ENCODE results near the gene UBQLN1. TPM values are rescaled to one million over a fixed set of nuclear protein-coding genes. Genes with fewer than 3 reads are reported as not detected.
A peak's percentile ranks its signal among the peaks of the same experiment; 100 is the strongest.
"Not testable (repeated sequence)": the region's sequence is repeated elsewhere in the genome, so short reads cannot be mapped to it uniquely, and the experiment has no call there.

Gene UBQLN1
- total and polyA plus RNA-seq, 2 donors from 2014 or later, result 45.6 to 95.3 TPM

GRCh38 chr9:83744206-83744605, 36.4 kb upstream of the UBQLN1 start:
- Histone ChIP-seq H3K27ac (ENCODE audit: low read depth in 2 of 2, low read length in 2 of 2) (no peak overlapping the region), H3K9ac (ENCODE audit: low read length in 3 of 3) (no peak overlapping the region), H3K4me1 (ENCODE audit: control insufficient read depth in 2 of 3, insufficient read depth in 2 of 3, low read depth in 1 of 3, low read length in 3 of 3) (no peaks in the 10 kb centered on the region), H3K4me3 (ENCODE audit: low read length in 3 of 3) (no peak overlapping the region), H3K9me3 (ENCODE audit: control insufficient read depth in 2 of 3, insufficient read depth in 1 of 3, low read length in 3 of 3) (no peaks in the 10 kb centered on the region), H3K36me3 (ENCODE audit: control insufficient read depth in 2 of 3, insufficient read depth in 3 of 3, low read length in 3 of 3) (peaks cover 0 to 2% (median 0%) of the 10 kb centered on the region in 3 donors), H3K27me3 (ENCODE audit: control insufficient read depth, insufficient read depth, low read length) (no peaks in the 10 kb centered on the region)
- intact Hi-C loops (cut with DNase I), result no loop called here
- FAIRE-seq (no peak), DNase-seq (peak in 1 of 5 donors; percentile 1)
- no peak for TF ChIP-seq CTCF (IDR thresholded peaks at IDR 0.05; ENCODE audit: borderline replicate concordance, extremely low read depth, insufficient read depth)

- Histone ChIP-seq H3K36me3 (ENCODE audit: control insufficient read depth in 2 of 3, insufficient read depth in 3 of 3, low read length in 3 of 3) (no peaks in the 10 kb centered on the region), H3K27me3 (ENCODE audit: control insufficient read depth, insufficient read depth, low read length) (no peaks in the 10 kb centered on the region), H3K9ac (ENCODE audit: low read length in 3 of 3) (no peak overlapping the region), H3K4me3 (ENCODE audit: low read length in 3 of 3) (no peak overlapping the region), H3K4me1 (ENCODE audit: control insufficient read depth in 2 of 3, insufficient read depth in 2 of 3, low read depth in 1 of 3, low read length in 3 of 3) (no peaks in the 10 kb centered on the region), H3K9me3 (ENCODE audit: control insufficient read depth in 2 of 3, insufficient read depth in 1 of 3, low read length in 3 of 3) (no peaks in the 10 kb centered on the region), H3K27ac (ENCODE audit: low read depth in 2 of 2, low read length in 2 of 2) (no peak overlapping the region)
- FAIRE-seq (no peak), DNase-seq (no peak)
- no peak for TF ChIP-seq CTCF (IDR thresholded peaks at IDR 0.05; ENCODE audit: borderline replicate concordance, extremely low read depth, insufficient read depth)
- intact Hi-C loops (cut with DNase I), result no loop called here
These were observed 26.0 kb upstream of the UBQLN1 start for GRCh38 chr9:83733739-83734138.

- intact Hi-C loops (cut with DNase I); H3K27me3 ChIP-seq (ENCODE audit: control insufficient read depth, insufficient read depth, low read length); H3K9me3 ChIP-seq (ENCODE audit: control insufficient read depth in 2 of 3, insufficient read depth in 1 of 3, low read length in 3 of 3); H3K36me3 ChIP-seq (ENCODE audit: control insufficient read depth in 2 of 3, insufficient read depth in 3 of 3, low read length in 3 of 3); FAIRE-seq; H3K9ac ChIP-seq (ENCODE audit: low read length in 3 of 3); DNase-seq; H3K27ac ChIP-seq (ENCODE audit: low read depth in 2 of 2, low read length in 2 of 2); H3K4me3 ChIP-seq (ENCODE audit: low read length in 3 of 3); H3K4me1 ChIP-seq (ENCODE audit: control insufficient read depth in 2 of 3, insufficient read depth in 2 of 3, low read depth in 1 of 3, low read length in 3 of 3): not testable (repeated sequence)
These were observed 21.0 kb upstream of the UBQLN1 start for GRCh38 chr9:83728591-83729368.

- no peaks in the 10 kb centered on the region for H3K4me1 ChIP-seq (ENCODE audit: control insufficient read depth in 2 of 3, insufficient read depth in 2 of 3, low read depth in 1 of 3, low read length in 3 of 3)
- H3K4me3 ChIP-seq (ENCODE audit: low read length in 3 of 3), result no peak overlapping the region
- intact Hi-C loops (cut with DNase I), result no loop called here
- no peaks in the 10 kb centered on the region for H3K36me3 ChIP-seq (ENCODE audit: control insufficient read depth in 2 of 3, insufficient read depth in 3 of 3, low read length in 3 of 3)
- no peak overlapping the region for H3K9ac ChIP-seq (ENCODE audit: low read length in 3 of 3)
- DNase-seq (no peak), FAIRE-seq (no peak)
- H3K27me3 ChIP-seq (ENCODE audit: control insufficient read depth, insufficient read depth, low read length), result no peaks in the 10 kb centered on the region
- peaks cover 0 to 7% (median 0%) of the 10 kb centered on the region in 3 donors for H3K9me3 ChIP-seq (ENCODE audit: control insufficient read depth in 2 of 3, insufficient read depth in 1 of 3, low read length in 3 of 3)
- no peak for TF ChIP-seq CTCF (IDR thresholded peaks at IDR 0.05; ENCODE audit: borderline replicate concordance, extremely low read depth, insufficient read depth)
- no peak overlapping the region for H3K27ac ChIP-seq (ENCODE audit: low read depth in 2 of 2, low read length in 2 of 2)
These were observed 16.7 kb upstream of the UBQLN1 start for GRCh38 chr9:83724436-83724835.

Measured in kidney (tissue), 14 donors.